GM21381 (cell line): ENCODE measurements around the gene ZNF141.
"Not testable (repeated sequence)": the region's sequence is repeated elsewhere in the genome, so short reads cannot be mapped to it uniquely, and the experiment has no call there.

ENCODE experiments used
- ATAC-seq: cut with Tn5 transposase; IDR thresholded peaks from one replicate; pipeline ENCODE4 v1.9.1; 2021; ENCODE audit warnings: mild to moderate bottlenecking, moderate library complexity; ENCODE audit not compliant: unreplicated experiment

ZNF141 gene

DNA sequence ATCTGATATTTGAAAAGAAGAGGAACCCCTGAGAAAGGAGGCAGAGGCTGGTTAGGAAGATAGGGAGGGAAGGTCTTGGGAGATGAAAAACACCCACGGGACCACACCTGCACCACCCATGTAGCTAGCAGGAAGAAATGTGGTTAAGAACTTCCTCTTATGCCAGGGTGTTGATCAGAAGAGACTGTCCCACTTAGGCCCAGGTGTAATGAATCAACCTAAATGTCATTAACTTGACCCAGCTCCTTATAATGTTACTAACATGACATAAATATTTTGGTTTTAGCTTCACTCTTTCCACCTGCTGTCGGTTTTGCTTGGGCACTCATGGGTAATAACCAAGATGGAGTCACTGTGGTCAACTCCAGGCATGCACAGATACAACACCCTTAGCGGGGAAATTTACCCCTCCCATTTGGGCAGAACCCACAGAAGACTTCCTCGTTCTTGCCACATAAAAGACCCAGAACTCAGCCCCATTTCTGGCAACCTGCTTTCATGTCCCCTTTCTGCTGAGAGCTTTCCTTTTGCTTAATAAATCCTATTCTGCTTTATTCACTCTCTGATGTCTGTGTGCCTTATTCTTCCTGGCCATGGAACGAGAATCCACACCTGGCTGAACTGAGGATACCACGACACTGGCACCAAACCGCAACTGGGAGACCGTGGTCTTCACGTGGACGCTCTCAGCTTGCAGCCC lies 46.8 kb downstream of the ZNF141 start:
- ATAC-seq = no peak

DNA sequence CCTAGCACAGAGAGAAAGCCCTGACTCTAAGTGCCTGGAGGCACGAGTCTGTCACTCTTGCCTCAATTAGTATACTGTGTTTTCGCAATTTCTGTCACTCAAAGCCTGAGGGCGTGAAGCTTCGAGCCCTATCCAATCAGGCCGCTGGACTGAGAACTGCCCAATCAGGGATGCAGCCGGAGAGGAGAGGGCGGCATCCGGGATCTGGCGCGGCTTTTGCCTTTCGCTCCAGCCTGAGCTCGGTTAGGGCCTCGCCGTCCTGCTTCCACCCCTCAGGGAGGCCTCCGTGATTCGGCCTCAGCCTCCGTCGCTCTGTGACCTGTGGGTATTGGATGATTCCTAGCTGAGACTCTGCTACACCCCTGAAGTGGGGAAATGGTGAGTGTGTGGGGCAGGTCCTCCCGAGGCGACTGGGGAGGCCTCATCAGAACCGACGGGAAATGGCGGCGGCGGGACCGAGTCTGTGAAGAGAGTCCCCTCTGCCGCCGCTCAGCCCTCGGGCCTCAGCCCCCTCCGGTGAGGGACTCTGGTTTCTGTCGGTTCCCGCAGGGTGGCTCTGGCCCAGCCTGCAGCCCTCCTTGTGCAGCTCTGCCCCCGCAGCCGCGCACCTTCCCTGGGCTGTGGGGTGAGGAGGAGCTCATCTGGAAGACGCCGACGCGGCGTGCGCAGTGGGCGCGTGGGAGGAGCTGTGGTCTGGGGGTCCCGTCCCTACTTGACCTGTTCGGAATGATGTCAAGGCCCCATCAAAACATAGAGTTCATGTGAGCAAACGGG lies 48.5 kb downstream of the ZNF141 start:
- ATAC-seq = no peak

DNA sequence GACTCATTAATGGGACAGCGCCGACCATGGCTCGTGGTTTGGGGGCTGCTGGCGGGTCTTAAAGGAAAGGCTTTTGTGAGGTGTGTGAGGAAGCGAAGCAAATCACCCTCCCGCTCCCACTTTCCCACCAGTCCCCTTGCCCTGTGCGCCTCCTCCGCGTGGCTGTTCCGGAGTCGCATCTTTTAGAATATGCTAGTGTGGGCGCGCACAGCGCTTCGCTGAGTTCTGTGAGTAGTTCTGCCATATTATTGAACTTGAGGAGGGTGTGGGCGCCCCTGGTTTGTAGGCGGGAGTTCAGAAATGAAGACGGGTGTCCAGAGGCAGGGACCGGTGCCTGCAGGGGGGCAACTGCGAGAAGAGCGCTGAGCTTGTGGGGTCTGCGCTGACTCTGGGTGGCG lies 49.1 kb downstream of the ZNF141 start:
- ATAC-seq = no peak

DNA sequence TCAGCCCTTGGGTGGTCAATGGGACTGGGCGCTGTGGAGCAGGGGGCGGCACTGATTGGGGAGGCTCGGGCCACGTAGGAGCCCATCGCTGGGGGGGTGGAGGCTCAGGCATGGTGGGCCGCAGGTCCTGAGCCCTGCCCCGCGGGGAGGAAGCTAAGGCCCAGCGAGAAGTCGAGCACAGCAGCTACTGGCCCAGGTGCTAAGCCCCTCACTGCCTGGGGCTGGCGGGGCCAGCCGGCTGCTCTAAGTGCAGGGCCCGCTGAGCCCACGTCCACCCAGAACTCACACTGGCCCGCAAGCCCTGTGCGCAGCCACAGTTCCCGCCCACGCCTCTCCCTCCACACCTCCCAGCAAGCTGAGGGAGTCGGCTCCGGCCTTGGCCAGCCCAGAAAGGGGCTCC lies 66.4 kb downstream of the ZNF141 start:
- ATAC-seq = no peak

DNA sequence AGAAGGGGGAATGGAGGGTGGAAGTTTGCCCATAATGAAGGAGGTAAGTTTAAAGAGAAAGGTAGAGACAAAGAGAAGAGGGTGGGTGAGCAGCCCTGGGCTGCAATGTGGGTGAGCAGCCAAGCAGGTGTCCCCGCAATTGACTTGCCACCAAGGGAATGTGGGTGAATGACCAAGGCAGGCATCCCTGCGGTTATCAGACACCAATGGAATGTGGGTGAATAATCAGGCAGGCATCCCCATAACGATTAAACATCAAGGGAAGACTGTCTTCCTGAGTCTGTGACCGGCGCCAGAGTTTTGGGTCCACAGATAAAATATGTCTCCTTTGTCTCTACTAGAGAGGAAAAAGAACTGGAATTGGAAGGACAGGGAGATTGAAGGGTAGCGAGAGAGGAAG lies 70.7 kb downstream of the ZNF141 start:
- not testable (repeated sequence) for ATAC-seq

DNA sequence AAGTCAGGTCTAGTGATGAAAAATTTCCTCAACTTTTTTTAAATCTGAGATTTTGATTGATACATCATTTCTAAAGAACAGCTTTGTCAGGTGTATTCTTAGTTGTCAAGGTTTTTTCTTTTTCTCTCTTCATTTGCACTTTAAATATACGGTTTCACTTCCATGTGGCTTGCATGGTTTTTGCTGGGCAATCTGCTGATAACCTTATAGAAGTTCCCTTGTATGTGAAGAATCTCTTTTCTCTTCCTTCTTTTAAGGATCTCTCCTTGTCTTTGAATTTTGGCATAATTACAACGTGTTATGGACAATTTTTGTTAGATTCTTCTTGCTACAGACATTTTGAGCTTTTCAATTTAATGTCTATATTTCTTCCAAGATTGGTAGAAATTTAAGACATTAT lies 85.0 kb downstream of the ZNF141 start:
- ATAC-seq = no peak
